Neuron (in vitro differentiated cells): Measurements from ENCODE around the gene SUPT3H.

Source experiments
- H2AFZ ChIP-seq: one replicate; pipeline ENCODE4 v1.6.1; 2013; ENCODE audit warnings: low read depth, mild to moderate bottlenecking, inconsistent platforms, low read length, moderate library complexity
- H3K27me3 ChIP-seq: one replicate; pipeline ENCODE4 v1.6.1; 2013; ENCODE audit warnings: low read length; ENCODE audit not compliant: insufficient read depth
- H3K36me3 ChIP-seq: one replicate; pipeline ENCODE4 v1.6.1; 2013; ENCODE audit warnings: low read length; ENCODE audit not compliant: insufficient read depth
- H3K4me1 ChIP-seq: one replicate; pipeline ENCODE4 v1.6.1; 2013; ENCODE audit warnings: low read length; ENCODE audit not compliant: insufficient read depth
- H3K4me3 ChIP-seq: 2 replicates; pipeline ENCODE4 v1.5.1; 2013; ENCODE audit warnings: mild to moderate bottlenecking, low read length, moderate library complexity
- H3K9me3 ChIP-seq: one replicate; pipeline ENCODE4 v1.6.1; 2013; ENCODE audit warnings: low read length

Gene SUPT3H

GRCh38 chr6:45416700-45417099 lies 39.0 kb upstream of the SUPT3H start:
- H2AFZ ChIP-seq, result no peak overlapping the region

GRCh38 chr6:45415788-45416518 lies 38.2 kb upstream of the SUPT3H start:
- no peaks in the 10 kb centered on the region for H3K27me3 ChIP-seq
- H3K4me1 ChIP-seq, result peaks cover 20% of the 10 kb centered on the region
- no peak overlapping the region for H3K4me3 ChIP-seq
- no peaks in the 10 kb centered on the region for H3K9me3 ChIP-seq
- H3K36me3 ChIP-seq, result no peaks in the 10 kb centered on the region
- H2AFZ ChIP-seq, result no peak overlapping the region

More at GRCh38 chr6:45416700-45417099, 39.0 kb upstream of the SUPT3H start:
- Histone ChIP-seq H3K27me3 (no peaks in the 10 kb centered on the region), H3K4me3 (no peak overlapping the region), H3K36me3 (no peaks in the 10 kb centered on the region), H3K4me1 (peaks cover 25% of the 10 kb centered on the region), H3K9me3 (no peaks in the 10 kb centered on the region)

GRCh38 chr6:45415315-45415714 lies 37.6 kb upstream of the SUPT3H start:
- H2AFZ ChIP-seq, result no peak overlapping the region
- peaks cover 14% of the 10 kb centered on the region for H3K4me1 ChIP-seq
- no peaks in the 10 kb centered on the region for H3K36me3 ChIP-seq
- no peaks in the 10 kb centered on the region for H3K27me3 ChIP-seq
- H3K4me3 ChIP-seq, result no peak overlapping the region
- H3K9me3 ChIP-seq, result no peaks in the 10 kb centered on the region

- Histone ChIP-seq H3K36me3 (no peaks in the 10 kb centered on the region), H3K9me3 (no peaks in the 10 kb centered on the region), H3K27me3 (no peaks in the 10 kb centered on the region), H3K4me1 (no peaks in the 10 kb centered on the region), H2AFZ (no peak overlapping the region), H3K4me3 (no peak overlapping the region)
These were observed 34.2 kb upstream of the SUPT3H start for GRCh38 chr6:45411959-45412358.

GRCh38 chr6:45400021-45400420 lies 22.3 kb upstream of the SUPT3H start:
- Histone ChIP-seq H2AFZ (no peak overlapping the region), H3K36me3 (no peaks in the 10 kb centered on the region), H3K9me3 (no peaks in the 10 kb centered on the region), H3K27me3 (no peaks in the 10 kb centered on the region), H3K4me3 (no peak overlapping the region), H3K4me1 (no peaks in the 10 kb centered on the region)

GRCh38 chr6:45398075-45398813 lies 20.5 kb upstream of the SUPT3H start:
- H3K4me3 ChIP-seq, result no peak overlapping the region
- H3K4me1 ChIP-seq, result no peaks in the 10 kb centered on the region
- no peaks in the 10 kb centered on the region for H3K27me3 ChIP-seq
- no peaks in the 10 kb centered on the region for H3K36me3 ChIP-seq
- no peaks in the 10 kb centered on the region for H3K9me3 ChIP-seq
- H2AFZ ChIP-seq, result no peak overlapping the region

GRCh38 chr6:45394586-45395095 lies 16.9 kb upstream of the SUPT3H start:
- no peak overlapping the region for H3K4me3 ChIP-seq
- H3K9me3 ChIP-seq, result no peaks in the 10 kb centered on the region
- H3K4me1 ChIP-seq, result no peaks in the 10 kb centered on the region
- H3K27me3 ChIP-seq, result no peaks in the 10 kb centered on the region
- no peak overlapping the region for H2AFZ ChIP-seq
- H3K36me3 ChIP-seq, result no peaks in the 10 kb centered on the region

GRCh38 chr6:45388328-45388727 lies 10.6 kb upstream of the SUPT3H start:
- Histone ChIP-seq H3K36me3 (no peaks in the 10 kb centered on the region), H3K9me3 (no peaks in the 10 kb centered on the region), H2AFZ (no peak overlapping the region), H3K4me3 (no peak overlapping the region), H3K4me1 (no peaks in the 10 kb centered on the region), H3K27me3 (no peaks in the 10 kb centered on the region)

GRCh38 chr6:45387236-45387635 lies 9.5 kb upstream of the SUPT3H start:
- H3K27me3 ChIP-seq, result no peaks in the 10 kb centered on the region
- no peaks in the 10 kb centered on the region for H3K9me3 ChIP-seq
- no peaks in the 10 kb centered on the region for H3K4me1 ChIP-seq
- no peaks in the 10 kb centered on the region for H3K36me3 ChIP-seq
- H2AFZ ChIP-seq, result no peak overlapping the region
- no peak overlapping the region for H3K4me3 ChIP-seq

GRCh38 chr6:45386501-45386900 lies 8.8 kb upstream of the SUPT3H start:
- Histone ChIP-seq H3K36me3 (no peaks in the 10 kb centered on the region), H3K4me1 (no peaks in the 10 kb centered on the region), H3K9me3 (no peaks in the 10 kb centered on the region), H2AFZ (no peak overlapping the region), H3K4me3 (no peak overlapping the region), H3K27me3 (no peaks in the 10 kb centered on the region)

- H3K27me3 ChIP-seq, result no peaks in the 10 kb centered on the region
- H3K4me1 ChIP-seq, result peaks cover 4% of the 10 kb centered on the region
- no peak overlapping the region for H3K4me3 ChIP-seq
- H3K9me3 ChIP-seq, result no peaks in the 10 kb centered on the region
- no peak overlapping the region for H2AFZ ChIP-seq
- no peaks in the 10 kb centered on the region for H3K36me3 ChIP-seq
These were observed 4.7 kb upstream of the SUPT3H start for GRCh38 chr6:45382391-45382790.

- peaks cover 12% of the 10 kb centered on the region for H3K4me1 ChIP-seq
- peak overlapping the region; percentile 86 for H2AFZ ChIP-seq
- H3K27me3 ChIP-seq, result no peaks in the 10 kb centered on the region
- no peaks in the 10 kb centered on the region for H3K36me3 ChIP-seq
- H3K4me3 ChIP-seq, result peak overlapping the region; percentile 63
- H3K9me3 ChIP-seq, result no peaks in the 10 kb centered on the region
These were observed 696 bp upstream of the SUPT3H start for GRCh38 chr6:45378334-45378926.

GRCh38 chr6:45377043-45377553 lies 636 bp downstream of the SUPT3H start:
- Histone ChIP-seq H3K4me3 (peak overlapping the region; percentile 63), H3K4me1 (peaks cover 12% of the 10 kb centered on the region), H3K27me3 (no peaks in the 10 kb centered on the region), H3K36me3 (no peaks in the 10 kb centered on the region), H3K9me3 (no peaks in the 10 kb centered on the region), H2AFZ (peak overlapping the region; percentile 86)
